ENCODE data around the gene ZBTB32.

- no peak for TF ChIP-seq EZH2 (IDR thresholded peaks at IDR 0.05; ENCODE audit: low read depth, low read length, severe bottlenecking)
- no peak for TF ChIP-seq POLR2A (IDR thresholded peaks at IDR 0.05; ENCODE audit: control extremely low read depth in 1 of 2, low read depth in 2 of 2, low read length in 2 of 2)
- no peak for TF ChIP-seq CTCF (IDR thresholded peaks at IDR 0.05; ENCODE audit: control extremely low read depth in 1 of 3, insufficient read depth in 1 of 3, low read depth in 1 of 3, low read length in 3 of 3)
- no peak for TF ChIP-seq TAF1 (IDR thresholded peaks at IDR 0.05; ENCODE audit: low read depth, low read length)
- no peak for TF ChIP-seq MAX (IDR thresholded peaks at IDR 0.05)
- no peak for TF ChIP-seq SIN3A (conservative IDR thresholded peaks at IDR 0.05 in 1 of 2, IDR thresholded peaks at IDR 0.05 in 1 of 2; ENCODE audit: low read depth in 1 of 2, low read length in 2 of 2)
- TF ChIP-seq EP300 (IDR thresholded peaks at IDR 0.05; ENCODE audit: borderline replicate concordance in 1 of 2, low read depth in 2 of 2, low read length in 2 of 2), result no peak
- TF ChIP-seq CEBPB (IDR thresholded peaks at IDR 0.05; ENCODE audit: low read depth, low read length), result no peak
- TF ChIP-seq MAFK (IDR thresholded peaks at IDR 0.05; ENCODE audit: low read depth, low read length), result no peak
- no peak for TF ChIP-seq CBX5 (IDR thresholded peaks at IDR 0.05; ENCODE audit: low read depth, low read length)
Measured at GRCh38 chr19:35722461-35722860, 18.1 kb downstream of the ZBTB32 start.
